Stomach (tissue), 4 donors: ENCODE results near the gene NCKAP5.

Experiments used
- EP300 ChIP-seq: sonication (generic); formaldehyde crosslinking; IDR thresholded peaks from one replicate; pipeline ENCODE4 v1.6.1; 2017; ENCODE audit warnings: antibody characterized with exemption
- POLR2A ChIP-seq, 4 donors: fragments of 450-650 bp; IDR thresholded peaks; one replicate each; pipeline ENCODE4 v1.6.1; 2016; ENCODE audit warnings: antibody characterized with exemption in 4 of 4, control low read depth in 2 of 4, mild to moderate bottlenecking in 1 of 4, moderate library complexity in 1 of 4
- POLR2AphosphoS5 ChIP-seq, 3 donors: sonication (generic); formaldehyde crosslinking; IDR thresholded peaks; one replicate each; pipeline ENCODE4 v1.6.1; 2016; ENCODE audit warnings: antibody characterized with exemption in 3 of 3
- TF ChIP-seq, protein P1 (sequence below), 7 experiments: fragments of 450-650 bp in 4 of 7; fragments of 200-600 bp in 3 of 7; sonication (generic) in 3 of 7; IDR thresholded peaks; one replicate each; pipeline ENCODE4 v1.5.1; 2016 to 2019; ENCODE audit warnings: antibody characterized with exemption in 7 of 7, control low read depth in 2 of 7, mild to moderate bottlenecking in 1 of 7

DNA sequence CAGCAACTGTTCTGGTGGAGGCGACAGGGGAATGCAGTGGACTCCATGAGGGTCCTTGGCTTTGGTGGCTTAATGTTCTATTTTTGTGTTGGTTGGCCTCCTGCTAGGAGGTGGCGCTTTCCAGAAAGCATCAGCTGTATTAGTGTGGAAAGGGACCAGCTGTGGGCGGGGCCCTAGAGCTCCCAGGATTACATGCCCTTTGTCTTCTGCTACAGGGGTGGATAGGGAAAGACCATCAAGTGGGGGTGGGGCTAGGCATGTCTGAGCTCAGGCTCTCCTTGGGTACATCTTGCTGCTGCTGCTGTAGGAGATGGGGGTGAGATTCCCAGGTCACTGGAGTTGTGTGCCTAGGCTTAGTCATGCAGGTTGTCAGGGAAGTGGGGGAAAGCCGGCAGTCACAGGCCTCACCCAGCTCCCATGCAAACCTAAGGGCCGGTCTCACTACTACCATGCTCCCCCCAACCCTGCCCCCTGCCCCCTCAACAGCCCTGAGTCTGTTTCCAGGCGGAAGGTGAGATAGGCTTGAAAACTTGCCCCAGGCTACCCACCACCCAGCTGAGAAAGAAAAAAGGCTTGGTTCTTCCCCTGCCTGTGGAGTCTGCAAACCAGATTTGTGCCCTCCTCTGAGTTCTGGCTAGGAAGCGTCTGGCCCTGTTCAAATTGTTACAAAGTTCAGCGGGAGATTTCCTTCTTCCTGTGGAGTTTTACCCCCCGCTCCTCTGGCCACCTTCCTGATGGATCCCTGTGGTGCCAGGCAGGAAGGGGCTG lies 756.9 kb downstream of the NCKAP5 start:
- no peak for TF ChIP-seq POLR2A (IDR thresholded peaks at IDR 0.05)
- TF ChIP-seq, protein P1, sequence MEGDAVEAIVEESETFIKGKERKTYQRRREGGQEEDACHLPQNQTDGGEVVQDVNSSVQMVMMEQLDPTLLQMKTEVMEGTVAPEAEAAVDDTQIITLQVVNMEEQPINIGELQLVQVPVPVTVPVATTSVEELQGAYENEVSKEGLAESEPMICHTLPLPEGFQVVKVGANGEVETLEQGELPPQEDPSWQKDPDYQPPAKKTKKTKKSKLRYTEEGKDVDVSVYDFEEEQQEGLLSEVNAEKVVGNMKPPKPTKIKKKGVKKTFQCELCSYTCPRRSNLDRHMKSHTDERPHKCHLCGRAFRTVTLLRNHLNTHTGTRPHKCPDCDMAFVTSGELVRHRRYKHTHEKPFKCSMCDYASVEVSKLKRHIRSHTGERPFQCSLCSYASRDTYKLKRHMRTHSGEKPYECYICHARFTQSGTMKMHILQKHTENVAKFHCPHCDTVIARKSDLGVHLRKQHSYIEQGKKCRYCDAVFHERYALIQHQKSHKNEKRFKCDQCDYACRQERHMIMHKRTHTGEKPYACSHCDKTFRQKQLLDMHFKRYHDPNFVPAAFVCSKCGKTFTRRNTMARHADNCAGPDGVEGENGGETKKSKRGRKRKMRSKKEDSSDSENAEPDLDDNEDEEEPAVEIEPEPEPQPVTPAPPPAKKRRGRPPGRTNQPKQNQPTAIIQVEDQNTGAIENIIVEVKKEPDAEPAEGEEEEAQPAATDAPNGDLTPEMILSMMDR (IDR thresholded peaks at IDR 0.05): no peak
- no peak for TF ChIP-seq POLR2AphosphoS5 (IDR thresholded peaks at IDR 0.05)
- TF ChIP-seq EP300: no peak
